ENCODE results near the gene ALDH4A1. TPM values are rescaled to one million over a fixed set of nuclear protein-coding genes. Genes with fewer than 3 reads are reported as not detected.
A peak's percentile ranks its signal among the peaks of the same experiment; 100 is the strongest.

The ALDH4A1 gene
- total RNA-seq, 4 donors from 2014 or later: 16.5 to 25.8 (median 22.1) TPM

- DNase-seq (ENCODE audit: low spot score in 2 of 2): no peak
- peak overlapping the region; percentile 29 for H3K4me3 ChIP-seq (ENCODE audit: low read depth, poor library complexity, severe bottlenecking)
- 1 to 2% methylated on average over 18 to 40 of the region's 44 CpGs for WGBS, 2 donors
- intact Hi-C loops (cut with DNase I; ENCODE audit: low total_unique reads): no loop called here
- TF ChIP-seq CTCF (IDR thresholded peaks at IDR 0.05): no peak
- no peak for TF ChIP-seq POLR2A (IDR thresholded peaks at IDR 0.05)
Measured at GRCh38 chr1:18901952-18902522, 318 bp downstream of the ALDH4A1 start.

- TF ChIP-seq CTCF (IDR thresholded peaks at IDR 0.05): no peak
- intact Hi-C loops (cut with DNase I; ENCODE audit: low total_unique reads): no loop called here
- DNase-seq (ENCODE audit: low spot score in 2 of 2): no peak
- H3K4me3 ChIP-seq (ENCODE audit: low read depth, poor library complexity, severe bottlenecking): no peak overlapping the region
- WGBS, 2 donors: 39% methylated on average over 9 of the region's 9 CpGs
Measured at GRCh38 chr1:18901147-18901951, 1.0 kb downstream of the ALDH4A1 start.

GRCh38 chr1:18900303-18900841 lies 2.0 kb downstream of the ALDH4A1 start:
- DNase-seq (ENCODE audit: low spot score in 2 of 2): no peak
- H3K4me3 ChIP-seq (ENCODE audit: low read depth, poor library complexity, severe bottlenecking): no peak overlapping the region
- intact Hi-C loops (cut with DNase I; ENCODE audit: low total_unique reads): no loop called here
- WGBS, 2 donors: 59 to 68% methylated on average over 10 of the region's 10 CpGs
- no peak for TF ChIP-seq POLR2A (IDR thresholded peaks at IDR 0.05)
- TF ChIP-seq CTCF (IDR thresholded peaks at IDR 0.05): no peak

- WGBS, 2 donors: 51 to 55% methylated on average over 4 of the region's 4 CpGs
- intact Hi-C loops (cut with DNase I; ENCODE audit: low total_unique reads): no loop called here
- no peak for DNase-seq (ENCODE audit: low spot score in 2 of 2)
- no peak for TF ChIP-seq CTCF (IDR thresholded peaks at IDR 0.05)
- no peak for TF ChIP-seq POLR2A (IDR thresholded peaks at IDR 0.05)
- H3K4me3 ChIP-seq (ENCODE audit: low read depth, poor library complexity, severe bottlenecking): no peak overlapping the region
Measured at GRCh38 chr1:18899363-18900049, 2.8 kb downstream of the ALDH4A1 start.

- no peak for TF ChIP-seq CTCF (IDR thresholded peaks at IDR 0.05)
- TF ChIP-seq POLR2A (IDR thresholded peaks at IDR 0.05): no peak
- intact Hi-C loops (cut with DNase I; ENCODE audit: low total_unique reads): no loop called here
- DNase-seq (ENCODE audit: low spot score in 2 of 2): no peak
- H3K4me3 ChIP-seq (ENCODE audit: low read depth, poor library complexity, severe bottlenecking): no peak overlapping the region
- WGBS, 2 donors: 84% methylated on average over 8 of the region's 8 CpGs
Measured at GRCh38 chr1:18898567-18898966, 3.8 kb downstream of the ALDH4A1 start.

Measured in lower leg skin (tissue), 4 donors.